Lower leg skin (tissue), 3 donors: Measurements from ENCODE around the gene HMOX2.

Experiments
- POLR2A ChIP-seq, 2 donors: fragments of 450-650 bp; IDR thresholded peaks; one replicate each; pipeline ENCODE4 v1.6.1; 2016 to 2017; ENCODE audit warnings: antibody characterized with exemption in 2 of 2, mild to moderate bottlenecking in 1 of 2, moderate library complexity in 1 of 2
- TF ChIP-seq, protein P1 (sequence below), 3 donors: fragments of 450-650 bp; IDR thresholded peaks; one replicate each; pipeline ENCODE4 v1.5.1; 2016; ENCODE audit warnings: antibody characterized with exemption in 3 of 3, mild to moderate bottlenecking in 3 of 3, moderate library complexity in 2 of 3

DNA sequence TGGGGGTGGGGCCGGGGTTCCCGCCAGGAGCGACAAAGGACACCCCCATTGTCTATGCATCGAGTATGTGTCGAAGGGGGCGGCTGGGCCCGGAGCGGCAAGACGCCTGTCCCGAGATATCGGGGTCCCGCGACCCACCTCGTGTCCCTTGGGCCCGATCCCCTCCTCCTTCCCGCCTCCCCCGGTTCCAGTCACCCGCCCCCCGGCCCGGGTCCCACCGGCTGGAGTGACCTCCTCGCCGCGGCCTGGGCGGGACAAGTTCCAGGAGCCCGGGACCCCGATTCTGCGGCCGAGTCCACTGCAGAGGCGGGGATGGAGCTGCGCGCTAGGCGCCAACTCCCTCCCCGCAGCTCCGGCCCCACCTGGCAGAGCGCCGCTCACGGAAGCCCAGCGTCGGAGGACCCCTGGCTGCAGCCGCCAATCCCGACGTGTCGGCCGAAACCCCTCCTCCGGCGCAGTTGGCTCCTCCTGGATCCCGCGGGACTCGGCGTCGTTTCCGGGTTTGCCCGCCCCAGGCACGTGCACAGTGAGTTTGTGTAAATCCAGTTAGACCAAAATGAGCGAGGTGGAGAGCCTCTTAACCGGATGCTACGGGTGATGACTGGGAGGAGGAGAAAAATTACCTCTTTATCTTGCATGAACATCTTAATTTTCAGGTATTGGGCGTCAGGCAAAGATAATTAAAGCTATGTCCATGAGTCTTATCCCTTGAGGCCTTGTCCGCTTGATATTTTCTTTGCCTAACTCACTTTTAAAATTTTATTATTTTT lies 1.8 kb upstream of the HMOX2 start, which contains the start of gene NMRAL1:
- TF ChIP-seq, protein P1, sequence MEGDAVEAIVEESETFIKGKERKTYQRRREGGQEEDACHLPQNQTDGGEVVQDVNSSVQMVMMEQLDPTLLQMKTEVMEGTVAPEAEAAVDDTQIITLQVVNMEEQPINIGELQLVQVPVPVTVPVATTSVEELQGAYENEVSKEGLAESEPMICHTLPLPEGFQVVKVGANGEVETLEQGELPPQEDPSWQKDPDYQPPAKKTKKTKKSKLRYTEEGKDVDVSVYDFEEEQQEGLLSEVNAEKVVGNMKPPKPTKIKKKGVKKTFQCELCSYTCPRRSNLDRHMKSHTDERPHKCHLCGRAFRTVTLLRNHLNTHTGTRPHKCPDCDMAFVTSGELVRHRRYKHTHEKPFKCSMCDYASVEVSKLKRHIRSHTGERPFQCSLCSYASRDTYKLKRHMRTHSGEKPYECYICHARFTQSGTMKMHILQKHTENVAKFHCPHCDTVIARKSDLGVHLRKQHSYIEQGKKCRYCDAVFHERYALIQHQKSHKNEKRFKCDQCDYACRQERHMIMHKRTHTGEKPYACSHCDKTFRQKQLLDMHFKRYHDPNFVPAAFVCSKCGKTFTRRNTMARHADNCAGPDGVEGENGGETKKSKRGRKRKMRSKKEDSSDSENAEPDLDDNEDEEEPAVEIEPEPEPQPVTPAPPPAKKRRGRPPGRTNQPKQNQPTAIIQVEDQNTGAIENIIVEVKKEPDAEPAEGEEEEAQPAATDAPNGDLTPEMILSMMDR (IDR thresholded peaks at IDR 0.05), result no peak
- TF ChIP-seq POLR2A (IDR thresholded peaks at IDR 0.05), result peak in 1 of 2 donors; percentile 25
